Type B pancreatic cell (in vitro differentiated cells): Measurements from ENCODE around the gene EPHA6. TPM values are rescaled to one million over a fixed set of nuclear protein-coding genes. Genes with fewer than 3 reads are reported as not detected.
"Not testable (repeated sequence)": the region's sequence is repeated elsewhere in the genome, so short reads cannot be mapped to it uniquely, and the experiment has no call there.

Source experiments
- DNase-seq: peaks from one replicate; pipeline ENCODE4 v3.0.0; 2021; ENCODE audit warnings: mixed read lengths; ENCODE audit not compliant: unreplicated experiment; ENCODE audit errors: extremely low spot score
- H3K27ac Mint-ChIP-seq: 2 replicates; pipeline ENCODE4 v1.8.0; 2021; ENCODE audit warnings: mild to moderate bottlenecking, mixed read lengths
- H3K27me3 Mint-ChIP-seq: 2 replicates; pipeline ENCODE4 v1.8.0; 2021; ENCODE audit warnings: mixed read lengths
- H3K36me3 Mint-ChIP-seq: 2 replicates; pipeline ENCODE4 v1.8.0; 2021; ENCODE audit warnings: mixed read lengths
- H3K4me1 Mint-ChIP-seq: one replicate; pipeline ENCODE4 v1.8.0; 2021; ENCODE audit warnings: mixed read lengths; ENCODE audit not compliant: unreplicated experiment
- H3K4me3 Mint-ChIP-seq: 2 replicates; pipeline ENCODE4 v1.8.0; 2021; ENCODE audit warnings: mild to moderate bottlenecking, mixed read lengths
- H3K9me3 Mint-ChIP-seq: 2 replicates; pipeline ENCODE4 v1.8.0; 2021; ENCODE audit warnings: mixed read lengths
- total RNA-seq: library from RNA; stranded (reverse); gene quantifications from 2 replicates; pipeline ENCODE4 v1.2.1, GENCODE V29; 2021; ENCODE audit warnings: low replicate concordance
- TF ChIP-seq, protein P1 (sequence below): fragments of 200-600 bp; sonication (generic); conservative IDR thresholded peaks from 2 replicates; pipeline ENCODE4 v1.5.0; 2021; ENCODE audit warnings: antibody characterized with exemption, mild to moderate bottlenecking

EPHA6 gene
- total RNA-seq, 1 donor from 2014 or later: 9.9 TPM

DNA sequence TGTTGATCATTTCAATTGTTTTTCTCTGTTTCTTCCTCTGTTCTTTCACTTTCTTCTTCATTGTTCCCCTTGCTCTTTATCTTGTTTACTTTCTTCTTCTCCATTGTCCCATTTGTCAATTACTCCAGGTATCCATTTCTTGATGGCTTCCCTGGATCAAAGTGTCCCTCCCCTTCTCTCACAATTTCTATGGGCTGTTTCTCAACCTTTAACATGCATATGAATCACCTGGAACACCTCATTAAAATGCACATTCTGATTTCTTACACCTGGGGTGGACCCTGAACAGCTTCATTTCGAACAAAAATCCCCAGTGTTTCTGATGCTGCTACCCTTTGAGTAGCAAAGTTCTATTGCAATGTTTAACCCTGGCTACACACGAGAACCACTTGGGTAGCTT is 454.8 kb downstream of the EPHA6 start:
- Mint-ChIP-seq H3K4me1 (no peaks in the 10 kb centered on the region), H3K27ac (no peak overlapping the region), H3K36me3 (no peaks in the 10 kb centered on the region), H3K9me3 (no peaks in the 10 kb centered on the region), H3K4me3 (no peak overlapping the region), H3K27me3 (no peaks in the 10 kb centered on the region)
- TF ChIP-seq, protein P1, sequence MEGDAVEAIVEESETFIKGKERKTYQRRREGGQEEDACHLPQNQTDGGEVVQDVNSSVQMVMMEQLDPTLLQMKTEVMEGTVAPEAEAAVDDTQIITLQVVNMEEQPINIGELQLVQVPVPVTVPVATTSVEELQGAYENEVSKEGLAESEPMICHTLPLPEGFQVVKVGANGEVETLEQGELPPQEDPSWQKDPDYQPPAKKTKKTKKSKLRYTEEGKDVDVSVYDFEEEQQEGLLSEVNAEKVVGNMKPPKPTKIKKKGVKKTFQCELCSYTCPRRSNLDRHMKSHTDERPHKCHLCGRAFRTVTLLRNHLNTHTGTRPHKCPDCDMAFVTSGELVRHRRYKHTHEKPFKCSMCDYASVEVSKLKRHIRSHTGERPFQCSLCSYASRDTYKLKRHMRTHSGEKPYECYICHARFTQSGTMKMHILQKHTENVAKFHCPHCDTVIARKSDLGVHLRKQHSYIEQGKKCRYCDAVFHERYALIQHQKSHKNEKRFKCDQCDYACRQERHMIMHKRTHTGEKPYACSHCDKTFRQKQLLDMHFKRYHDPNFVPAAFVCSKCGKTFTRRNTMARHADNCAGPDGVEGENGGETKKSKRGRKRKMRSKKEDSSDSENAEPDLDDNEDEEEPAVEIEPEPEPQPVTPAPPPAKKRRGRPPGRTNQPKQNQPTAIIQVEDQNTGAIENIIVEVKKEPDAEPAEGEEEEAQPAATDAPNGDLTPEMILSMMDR: no peak
- no peak for DNase-seq

DNA sequence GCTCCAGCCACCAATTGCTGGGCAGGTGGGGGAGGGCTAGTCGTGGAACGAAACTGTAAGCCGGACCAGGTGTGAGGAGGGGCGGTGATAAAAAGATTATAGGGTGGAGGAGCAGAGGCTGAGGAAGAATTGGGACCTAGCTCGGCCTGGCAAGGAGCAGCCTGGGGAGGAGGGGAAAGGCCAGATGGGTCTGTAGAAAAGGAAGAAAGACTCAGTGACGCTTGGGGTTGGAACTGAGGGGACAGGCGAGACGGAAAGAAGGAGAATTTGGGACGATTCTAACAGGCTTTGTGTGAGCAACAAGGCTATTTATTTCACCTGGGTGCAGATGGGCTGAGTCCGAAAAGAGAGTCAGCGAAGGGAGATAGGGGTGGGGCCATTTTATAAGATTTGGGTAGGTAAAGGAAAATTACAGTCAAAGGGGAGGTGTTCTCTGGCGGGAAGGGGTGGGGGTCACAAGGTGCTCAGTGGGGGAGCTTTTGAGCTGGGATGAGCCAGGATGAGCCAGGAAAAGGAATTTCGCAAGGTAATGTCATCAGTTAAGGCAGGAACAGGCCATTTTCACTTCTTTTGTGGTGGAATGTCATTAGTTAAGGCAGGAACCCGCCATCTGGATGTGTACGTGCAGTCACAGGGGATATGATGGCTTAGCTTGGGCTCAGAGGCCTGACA is 462.6 kb downstream of the EPHA6 start:
- H3K27ac Mint-ChIP-seq, H3K36me3 Mint-ChIP-seq, DNase-seq, H3K4me3 Mint-ChIP-seq, H3K9me3 Mint-ChIP-seq, H3K4me1 Mint-ChIP-seq, H3K27me3 Mint-ChIP-seq: not testable (repeated sequence)

DNA sequence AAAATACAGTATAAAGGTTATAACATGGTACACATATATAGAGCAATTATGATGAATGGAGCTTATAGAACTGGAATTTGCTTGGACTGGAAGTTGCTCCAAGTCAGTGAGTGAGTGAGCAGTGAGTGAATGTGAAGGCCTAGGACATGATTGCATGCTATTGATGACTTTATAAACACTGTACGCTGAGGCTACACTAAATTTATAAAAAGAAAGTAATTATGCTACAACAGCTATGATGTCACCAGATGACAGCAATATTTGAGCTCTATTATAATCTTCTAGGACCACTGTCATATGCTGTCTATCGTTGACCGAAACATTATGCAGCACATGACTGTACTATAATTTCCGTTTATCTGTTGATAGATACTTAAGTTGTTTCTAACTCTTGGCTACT is 463.3 kb downstream of the EPHA6 start:
- Mint-ChIP-seq H3K27me3 (no peaks in the 10 kb centered on the region), H3K4me1 (no peaks in the 10 kb centered on the region), H3K27ac (no peak overlapping the region)

DNA sequence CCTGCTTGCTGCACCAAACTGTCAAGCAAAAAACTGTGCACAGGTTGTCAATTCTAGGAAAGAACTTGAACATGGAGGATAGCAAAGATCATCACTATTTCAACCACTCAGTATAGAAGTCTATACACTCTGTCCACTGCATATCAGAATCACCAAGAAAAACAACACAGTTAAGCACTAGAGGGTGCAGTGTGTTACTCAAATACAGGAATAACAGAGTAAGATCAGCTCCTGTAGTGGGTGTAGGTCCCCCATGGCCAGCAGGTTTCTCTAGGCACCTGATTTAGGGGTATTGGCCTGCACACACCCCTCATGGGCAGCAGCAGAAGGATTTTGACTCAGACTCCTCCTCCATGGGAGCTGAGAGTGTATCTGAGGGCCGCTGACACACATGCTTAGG is 464.1 kb downstream of the EPHA6 start:
- Mint-ChIP-seq H3K4me3 (no peak overlapping the region), H3K4me1 (no peaks in the 10 kb centered on the region), H3K36me3 (peaks cover 8% of the 10 kb centered on the region), H3K27ac (no peak overlapping the region), H3K27me3 (no peaks in the 10 kb centered on the region), H3K9me3 (peaks cover 4% of the 10 kb centered on the region)
- no peak for DNase-seq
- TF ChIP-seq, protein P1: no peak

More for the DNA sequence above, 463.3 kb downstream of the EPHA6 start:
- Mint-ChIP-seq H3K9me3 (peaks cover 4% of the 10 kb centered on the region), H3K4me3 (no peak overlapping the region), H3K36me3 (peaks cover 8% of the 10 kb centered on the region)
- TF ChIP-seq, protein P1: no peak
- DNase-seq: no peak

DNA sequence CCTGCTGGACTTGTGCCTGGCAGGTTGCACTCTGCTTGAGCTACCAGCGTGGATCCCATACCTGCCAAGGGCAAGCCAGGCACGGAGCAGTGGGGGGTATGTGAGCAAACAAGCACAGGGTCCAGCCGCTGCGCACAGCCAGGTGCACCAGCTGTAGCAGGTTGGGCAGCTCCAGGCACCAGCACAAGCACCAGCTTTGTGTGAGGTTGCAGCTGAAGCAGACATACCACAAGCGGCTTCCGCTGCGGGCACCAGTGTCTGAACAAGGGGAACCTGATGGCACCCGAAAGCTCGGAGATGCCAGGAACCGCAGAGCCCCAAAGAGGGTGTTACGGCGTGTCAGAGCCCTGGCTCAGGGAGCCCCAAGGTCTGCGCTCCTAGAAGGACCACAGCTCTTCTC is 477.5 kb downstream of the EPHA6 start:
- Mint-ChIP-seq H3K4me3 (no peak overlapping the region), H3K36me3 (no peaks in the 10 kb centered on the region), H3K9me3 (no peaks in the 10 kb centered on the region), H3K27ac (no peak overlapping the region), H3K27me3 (no peaks in the 10 kb centered on the region), H3K4me1 (no peaks in the 10 kb centered on the region)
- no peak for DNase-seq
- TF ChIP-seq, protein P1: no peak

DNA sequence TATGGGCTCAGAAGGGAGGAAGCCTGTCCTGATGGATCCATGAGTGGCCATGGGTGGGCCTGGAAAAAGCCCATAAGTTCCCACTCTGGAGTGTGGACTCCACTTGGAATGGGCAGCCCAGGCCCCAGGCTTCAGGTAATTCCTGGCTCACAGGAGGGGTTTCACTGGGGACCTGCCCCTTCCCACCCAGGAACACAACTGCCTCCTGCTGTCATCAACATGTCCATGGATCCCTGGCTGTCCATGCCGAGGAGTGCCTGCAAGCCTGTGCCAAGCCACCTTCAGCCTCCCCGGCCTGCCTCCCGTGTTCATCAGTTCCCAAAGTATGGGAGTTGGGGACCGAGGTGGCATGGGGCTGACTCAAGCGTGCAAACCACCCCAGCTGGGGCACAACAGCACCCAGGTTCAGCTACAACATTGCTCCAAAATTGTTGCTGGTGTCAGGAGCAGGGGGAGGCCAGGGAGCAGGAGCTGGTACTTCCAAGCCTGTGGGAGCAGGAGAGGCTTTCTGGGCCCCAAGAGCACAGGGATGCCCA is 479.3 kb downstream of the EPHA6 start:
- no peaks in the 10 kb centered on the region for H3K4me1 Mint-ChIP-seq
- H3K27me3 Mint-ChIP-seq: no peaks in the 10 kb centered on the region
- no peak overlapping the region for H3K4me3 Mint-ChIP-seq
- TF ChIP-seq, protein P1: no peak
- no peak for DNase-seq
- H3K36me3 Mint-ChIP-seq: no peaks in the 10 kb centered on the region
- no peak overlapping the region for H3K27ac Mint-ChIP-seq
- H3K9me3 Mint-ChIP-seq: no peaks in the 10 kb centered on the region
